ENCODE data around the gene MED9. TPM values are rescaled to one million over a fixed set of nuclear protein-coding genes. Genes with fewer than 3 reads are reported as not detected.
A peak's percentile ranks its signal among the peaks of the same experiment; 100 is the strongest.

The MED9 gene
- total RNA-seq, 1 donor: 27.0 TPM

GRCh38 chr17:17492571-17492970 lies 15.8 kb downstream of the MED9 start:
- Histone ChIP-seq H3K9me3 (ENCODE audit: low read depth, low read length) (no peaks in the 10 kb centered on the region), H3K4me3 (ENCODE audit: low read length) (no peak overlapping the region), H3K27me3 (ENCODE audit: insufficient read depth, low read length) (peaks cover 14% of the 10 kb centered on the region), H3K4me1 (ENCODE audit: insufficient read depth, low read length) (peaks cover 21% of the 10 kb centered on the region)

DNA sequence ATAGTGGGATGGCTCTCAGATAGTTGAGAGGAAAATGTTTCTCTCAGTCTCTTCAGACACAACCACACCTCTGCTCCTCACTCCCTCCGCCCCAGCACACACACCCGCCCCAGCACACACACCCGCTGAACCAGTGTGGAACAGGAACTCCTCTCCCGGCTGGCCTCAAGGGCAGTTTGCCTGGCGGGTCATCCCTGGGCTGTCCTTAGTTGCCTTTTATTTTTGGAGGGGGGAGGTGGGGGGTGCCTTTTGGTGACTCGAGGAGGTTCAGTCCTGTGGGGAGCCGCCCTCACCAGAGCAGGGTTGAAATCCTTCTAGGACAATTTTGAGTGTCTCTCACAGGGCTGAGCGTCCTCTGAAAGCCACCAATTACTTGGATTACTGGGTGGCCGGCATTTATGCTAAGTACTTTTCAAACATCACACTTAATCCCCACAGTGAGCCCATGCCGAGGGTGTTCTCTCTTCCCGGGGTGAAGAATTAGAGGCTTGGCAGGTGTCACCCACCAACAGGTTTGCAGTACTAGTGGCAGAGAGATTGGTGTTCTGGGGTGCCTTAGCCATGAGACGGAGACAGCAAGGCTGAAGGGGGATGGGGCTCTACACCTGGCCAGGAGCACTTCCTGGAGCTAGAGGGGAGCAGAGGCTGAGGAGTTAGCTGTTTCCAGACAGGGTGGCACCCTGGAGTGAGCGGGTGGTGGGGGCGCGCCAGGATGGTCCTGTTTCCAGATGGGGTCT lies 16.6 kb downstream of the MED9 start:
- Histone ChIP-seq H3K9me3 (ENCODE audit: low read depth, low read length) (no peaks in the 10 kb centered on the region), H3K4me3 (ENCODE audit: low read length) (no peak overlapping the region), H3K27me3 (ENCODE audit: insufficient read depth, low read length) (peaks cover 14% of the 10 kb centered on the region), H3K4me1 (ENCODE audit: insufficient read depth, low read length) (peaks cover 21% of the 10 kb centered on the region)

- peaks cover 21% of the 10 kb centered on the region for H3K4me1 ChIP-seq (ENCODE audit: insufficient read depth, low read length)
- no peaks in the 10 kb centered on the region for H3K9me3 ChIP-seq (ENCODE audit: low read depth, low read length)
- H3K27me3 ChIP-seq (ENCODE audit: insufficient read depth, low read length): peaks cover 14% of the 10 kb centered on the region
- no peak overlapping the region for H3K4me3 ChIP-seq (ENCODE audit: low read length)
Observed at GRCh38 chr17:17493986-17494466, 17.2 kb downstream of the MED9 start.

GRCh38 chr17:17494499-17494869 lies 17.7 kb downstream of the MED9 start:
- Histone ChIP-seq H3K4me3 (ENCODE audit: low read length) (no peak overlapping the region), H3K4me1 (ENCODE audit: insufficient read depth, low read length) (peaks cover 21% of the 10 kb centered on the region), H3K9me3 (ENCODE audit: low read depth, low read length) (no peaks in the 10 kb centered on the region), H3K27me3 (ENCODE audit: insufficient read depth, low read length) (peaks cover 14% of the 10 kb centered on the region)

- H3K27me3 ChIP-seq (ENCODE audit: insufficient read depth, low read length): peaks cover 14% of the 10 kb centered on the region
- no peak overlapping the region for H3K4me3 ChIP-seq (ENCODE audit: low read length)
- H3K4me1 ChIP-seq (ENCODE audit: insufficient read depth, low read length): peaks cover 21% of the 10 kb centered on the region
- no peaks in the 10 kb centered on the region for H3K9me3 ChIP-seq (ENCODE audit: low read depth, low read length)
Observed at GRCh38 chr17:17494870-17495535, 18.2 kb downstream of the MED9 start.

DNA sequence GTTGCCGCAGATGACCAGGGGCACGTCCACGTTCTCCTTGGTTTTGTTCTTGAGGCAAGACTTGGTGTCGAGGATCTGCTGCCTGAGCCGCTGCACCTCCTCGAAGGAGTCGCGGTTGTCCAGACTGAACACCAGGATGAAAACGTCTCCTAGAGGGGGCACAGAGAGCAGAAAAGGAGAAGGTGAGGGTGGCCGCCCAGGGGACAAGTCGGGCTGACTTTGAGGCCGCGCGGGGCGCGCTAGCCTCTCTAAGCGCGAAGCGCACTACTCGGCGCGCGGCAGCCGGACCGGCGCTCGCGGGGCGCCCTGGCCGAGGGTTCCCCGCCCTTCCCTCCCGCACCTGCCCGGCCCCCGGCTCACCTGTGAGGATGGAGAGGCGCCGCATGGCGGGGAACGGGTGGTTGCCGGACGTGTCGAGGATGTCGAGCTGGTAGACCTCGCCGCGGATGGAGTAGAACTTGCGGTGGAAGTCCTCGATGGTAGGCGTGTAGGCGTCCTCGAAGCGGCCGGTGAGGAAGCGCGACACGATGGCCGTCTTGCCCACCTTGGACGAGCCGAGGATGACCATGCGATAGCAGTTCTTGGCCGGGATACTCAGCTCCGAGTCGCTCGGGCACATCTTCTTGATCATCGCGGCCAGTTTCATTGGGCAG lies 18.9 kb downstream of the MED9 start:
- Histone ChIP-seq H3K4me1 (ENCODE audit: insufficient read depth, low read length) (peaks cover 21% of the 10 kb centered on the region), H3K27me3 (ENCODE audit: insufficient read depth, low read length) (peaks cover 14% of the 10 kb centered on the region), H3K9me3 (ENCODE audit: low read depth, low read length) (no peaks in the 10 kb centered on the region), H3K4me3 (ENCODE audit: low read length) (peak overlapping the region; percentile 47)

DNA sequence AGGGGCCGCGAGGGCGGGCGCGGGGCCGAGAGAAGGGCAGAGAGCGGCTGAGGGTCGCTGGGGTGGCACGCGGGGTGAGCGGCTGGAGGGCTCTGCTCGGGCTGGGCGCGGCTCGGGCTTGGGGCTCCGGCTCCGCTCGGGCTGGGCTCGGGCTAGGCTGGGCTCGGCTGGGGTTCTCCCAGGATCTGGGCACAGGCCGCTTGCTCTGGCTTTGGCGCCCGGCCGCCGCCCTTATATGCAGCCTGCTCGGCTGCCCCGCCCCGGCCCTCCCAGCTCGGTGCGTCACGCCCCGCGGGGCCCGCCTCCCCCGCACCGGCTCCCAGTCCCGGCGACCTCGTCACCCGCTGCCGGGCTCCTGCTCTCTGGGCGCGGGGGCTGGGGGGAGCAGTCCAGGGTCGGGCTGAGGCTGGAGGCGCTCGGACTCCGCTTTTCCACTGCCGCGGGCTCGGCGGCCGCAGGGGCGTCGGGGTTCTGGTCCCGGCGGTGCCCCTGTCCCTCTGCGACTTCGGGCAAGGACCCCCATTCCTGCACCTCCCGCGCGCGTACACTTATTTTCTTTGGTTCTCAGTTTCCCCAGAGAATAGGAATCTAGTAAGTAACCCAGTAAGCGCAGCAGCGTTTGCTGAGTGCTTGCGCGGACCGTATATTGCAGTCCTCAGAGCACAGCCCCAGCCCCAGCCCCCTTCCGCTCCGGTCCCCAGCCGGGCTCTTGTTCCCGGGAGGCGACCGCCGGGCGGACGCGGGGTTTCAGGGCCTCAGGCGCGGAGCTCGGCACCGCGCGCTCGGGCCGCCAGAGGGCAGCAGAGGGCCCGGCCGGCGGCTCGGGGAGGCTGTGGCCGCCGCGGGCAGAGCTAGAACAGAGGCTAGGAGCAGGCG lies 19.6 kb downstream of the MED9 start, which contains the start of gene RASD1:
Gene RASD1, minus strand, starts transcription at position 207 of the 876 bp plus-strand sequence. CDS start 214 bp downstream, outside the sequence.
- Histone ChIP-seq H3K9me3 (ENCODE audit: low read depth, low read length) (no peaks in the 10 kb centered on the region), H3K4me1 (ENCODE audit: insufficient read depth, low read length) (peaks cover 21% of the 10 kb centered on the region), H3K4me3 (ENCODE audit: low read length) (peak within 1 kb of the TSS; percentile 47), H3K27me3 (ENCODE audit: insufficient read depth, low read length) (peaks cover 14% of the 10 kb centered on the region)

DNA sequence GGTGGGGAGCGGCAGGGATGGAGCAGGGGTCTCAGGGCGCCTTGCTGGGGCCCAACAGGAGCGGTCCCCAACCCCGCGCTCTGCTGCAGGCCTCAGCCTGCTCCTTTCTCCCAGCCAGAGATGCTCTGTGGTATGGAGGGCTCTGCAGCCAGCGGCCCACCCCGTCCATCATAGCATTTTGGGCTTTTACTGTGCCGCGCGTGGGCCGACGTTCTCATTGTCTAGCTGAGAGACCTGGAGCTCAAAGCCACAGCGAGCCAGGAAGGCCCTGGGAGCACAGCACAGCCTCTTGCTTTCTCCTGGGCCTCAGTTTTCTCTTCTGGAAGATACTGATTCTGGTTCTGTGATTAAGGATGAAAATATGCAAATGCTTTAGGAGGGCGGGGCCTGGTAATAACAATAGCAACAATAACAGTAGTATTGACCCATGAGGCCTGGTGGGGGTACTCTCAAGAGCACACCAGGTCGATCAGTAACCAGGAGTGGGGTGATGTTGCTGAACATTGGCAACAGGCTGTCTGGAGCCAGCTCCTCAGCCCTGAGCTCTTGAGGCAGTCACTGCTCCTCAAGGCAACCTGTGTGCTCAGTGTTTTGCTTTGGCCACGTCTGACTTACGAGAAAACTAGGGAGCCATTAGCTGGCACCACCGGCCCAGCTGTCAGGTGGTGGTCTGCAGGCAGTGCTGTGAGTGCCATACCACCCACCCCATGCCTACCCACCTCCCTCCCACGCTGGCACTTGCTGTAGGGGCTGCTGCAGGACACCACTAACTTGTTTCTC lies 20.5 kb downstream of the MED9 start:
- Histone ChIP-seq H3K9me3 (ENCODE audit: low read depth, low read length) (no peaks in the 10 kb centered on the region), H3K27me3 (ENCODE audit: insufficient read depth, low read length) (peaks cover 14% of the 10 kb centered on the region), H3K4me1 (ENCODE audit: insufficient read depth, low read length) (peaks cover 21% of the 10 kb centered on the region), H3K4me3 (ENCODE audit: low read length) (no peak overlapping the region)

DNA sequence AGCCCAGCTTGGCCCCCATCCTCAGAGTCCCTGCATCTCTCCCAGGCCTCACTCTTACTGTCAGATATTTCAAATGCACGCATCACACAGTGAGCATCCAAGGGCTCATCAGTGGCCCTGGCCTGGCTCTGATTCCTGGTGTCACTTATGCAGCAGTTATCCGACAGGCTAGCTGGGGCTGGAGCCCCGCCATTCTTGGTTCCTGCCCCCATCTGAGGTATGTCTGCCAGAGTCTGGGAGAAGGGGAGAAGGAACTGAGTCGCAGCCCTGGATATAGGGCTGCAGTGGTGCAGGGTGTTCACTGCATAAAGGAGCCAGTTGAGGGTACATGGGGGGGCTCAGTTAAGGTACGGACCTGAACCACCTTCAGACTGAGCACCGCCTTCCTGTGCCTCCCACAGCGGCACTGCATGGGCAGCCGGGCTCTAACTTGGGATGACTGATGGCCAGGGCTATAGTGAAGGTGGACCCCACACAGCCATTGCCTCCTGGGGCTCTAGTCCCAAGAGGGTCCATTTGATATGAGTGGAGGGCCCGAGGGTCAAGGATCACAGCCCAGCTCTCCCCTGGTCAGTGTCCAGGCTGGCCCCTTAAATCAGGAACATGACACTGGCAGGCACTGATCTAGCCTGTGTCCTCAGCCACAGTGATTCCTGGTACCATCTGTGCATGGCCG lies 21.2 kb downstream of the MED9 start:
- peaks cover 21% of the 10 kb centered on the region for H3K4me1 ChIP-seq (ENCODE audit: insufficient read depth, low read length)
- no peak overlapping the region for H3K4me3 ChIP-seq (ENCODE audit: low read length)
- no peaks in the 10 kb centered on the region for H3K9me3 ChIP-seq (ENCODE audit: low read depth, low read length)
- H3K27me3 ChIP-seq (ENCODE audit: insufficient read depth, low read length): peaks cover 14% of the 10 kb centered on the region

- Histone ChIP-seq H3K9me3 (ENCODE audit: low read depth, low read length) (no peaks in the 10 kb centered on the region), H3K4me3 (ENCODE audit: low read length) (no peak overlapping the region), H3K4me1 (ENCODE audit: insufficient read depth, low read length) (peaks cover 21% of the 10 kb centered on the region), H3K27me3 (ENCODE audit: insufficient read depth, low read length) (peaks cover 14% of the 10 kb centered on the region)
Observed at GRCh38 chr17:17498606-17499301, 22.0 kb downstream of the MED9 start.

- Histone ChIP-seq H3K27me3 (ENCODE audit: insufficient read depth, low read length) (peaks cover 11% of the 10 kb centered on the region), H3K4me3 (ENCODE audit: low read length) (no peak overlapping the region), H3K4me1 (ENCODE audit: insufficient read depth, low read length) (peaks cover 21% of the 10 kb centered on the region), H3K9me3 (ENCODE audit: low read depth, low read length) (no peaks in the 10 kb centered on the region)
Observed at GRCh38 chr17:17499402-17500145, 22.8 kb downstream of the MED9 start.

DNA sequence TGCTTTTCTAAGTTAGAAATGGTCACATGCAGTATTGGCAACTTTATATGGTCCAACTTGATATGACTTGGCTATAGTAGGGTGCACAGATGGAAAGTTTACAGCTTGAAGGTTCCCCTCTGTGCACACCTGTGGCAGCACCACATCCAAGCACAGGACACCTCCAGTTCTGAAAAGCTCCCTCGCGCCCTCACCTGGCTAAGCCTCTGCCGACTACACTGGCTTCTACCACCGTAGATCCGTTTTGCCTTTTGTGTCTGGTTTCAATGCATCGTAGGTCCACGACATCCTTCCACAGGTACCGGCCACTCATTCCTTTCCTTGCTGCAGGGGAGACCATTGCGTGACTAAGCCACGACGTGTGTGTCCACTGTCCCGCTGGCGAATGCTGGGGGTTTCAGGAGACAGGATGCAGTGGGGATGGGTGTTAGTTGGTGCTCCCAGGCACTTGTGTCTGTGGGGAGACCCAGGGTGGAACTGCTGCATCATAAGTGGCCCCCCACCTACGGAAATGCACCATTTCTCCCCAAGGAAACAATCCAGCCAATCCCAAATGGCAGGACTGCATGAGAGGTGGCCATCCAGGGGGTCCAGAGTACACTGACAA lies 24.3 kb downstream of the MED9 start:
- Histone ChIP-seq H3K4me1 (ENCODE audit: insufficient read depth, low read length) (peaks cover 7% of the 10 kb centered on the region), H3K4me3 (ENCODE audit: low read length) (no peak overlapping the region), H3K27me3 (ENCODE audit: insufficient read depth, low read length) (peaks cover under 1% of the 10 kb centered on the region), H3K9me3 (ENCODE audit: low read depth, low read length) (no peaks in the 10 kb centered on the region)
